OCI-M2 (cell line): ENCODE results near the gene PRR35.

ENCODE experiments used
- DNase-seq: peaks from one replicate; lab custom pipeline; 2025; ENCODE audit not compliant: unreplicated experiment; lab: John Stamatoyannopoulos, UW

Gene PRR35

DNA sequence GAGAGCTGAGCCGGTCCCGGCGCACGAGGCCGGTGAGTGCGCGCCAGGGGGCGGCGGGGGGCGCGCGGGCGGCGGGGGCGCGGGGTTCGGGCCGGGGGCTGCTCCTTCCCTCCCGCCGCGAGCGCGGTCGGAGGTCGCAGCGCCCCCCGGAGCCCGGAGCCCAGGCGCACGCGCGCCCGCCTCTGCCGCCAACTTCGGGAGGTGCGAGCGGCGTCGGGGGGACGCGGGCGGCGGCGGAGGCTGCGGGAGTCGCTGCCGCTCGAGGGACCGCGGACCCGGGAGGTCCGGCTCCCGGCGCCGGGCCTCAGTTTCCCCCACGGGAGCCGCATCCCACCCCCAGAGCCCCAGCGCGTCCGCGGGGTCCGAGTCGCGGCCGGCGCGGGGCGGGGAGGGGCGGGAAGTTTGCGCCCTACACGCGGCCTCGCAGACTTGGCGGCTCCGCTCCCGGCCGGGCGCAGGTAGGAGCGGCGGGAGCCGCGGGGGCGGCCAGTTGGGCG, at the start of gene PRR35:
TSS of gene PRR35 (plus strand) at position 191 of the 497 bp plus-strand sequence. CDS start 2,901 bp downstream, outside the sequence.
- DNase-seq, result no peak

GRCh38 chr16:512802-513201, 47.4 kb upstream of the PRR35 start:
- no peak for DNase-seq

GRCh38 chr16:513950-514349, 46.2 kb upstream of the PRR35 start:
- no peak for DNase-seq

DNA sequence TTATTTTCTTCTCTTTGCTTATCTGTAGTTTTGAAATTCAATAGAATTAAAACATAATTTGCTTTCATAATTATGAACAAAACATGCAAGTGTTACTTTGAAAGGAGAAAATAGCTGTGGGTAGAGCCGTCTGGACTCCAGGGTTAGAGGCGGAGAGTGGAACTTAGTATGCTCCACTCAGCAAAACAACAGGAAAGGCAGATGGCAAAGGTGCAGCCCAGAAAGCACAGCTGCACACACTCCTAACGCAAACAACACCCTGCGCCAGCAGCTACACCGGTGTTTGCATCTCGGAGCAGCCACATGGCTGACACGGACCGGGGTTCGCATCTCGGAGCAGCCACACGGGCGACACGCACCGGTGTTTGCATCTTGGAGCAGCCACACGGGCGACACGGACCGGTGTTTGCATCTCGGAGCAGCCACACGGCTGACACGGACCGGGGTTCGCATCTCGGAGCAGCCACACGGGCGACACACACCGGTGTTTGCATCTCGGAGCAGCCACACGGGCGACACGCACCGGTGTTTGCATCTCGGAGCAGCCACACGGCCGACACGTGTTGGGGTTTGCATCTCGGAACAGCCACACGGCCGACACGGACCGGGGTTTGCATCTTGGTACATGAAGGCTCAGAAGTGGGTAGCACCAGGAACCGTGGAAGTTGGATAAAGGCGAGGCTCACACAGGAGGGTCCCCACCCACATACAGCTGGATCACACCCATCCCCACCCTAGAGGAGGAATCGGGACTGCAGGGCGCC, 44.8 kb upstream of the PRR35 start:
- no peak for DNase-seq

DNA sequence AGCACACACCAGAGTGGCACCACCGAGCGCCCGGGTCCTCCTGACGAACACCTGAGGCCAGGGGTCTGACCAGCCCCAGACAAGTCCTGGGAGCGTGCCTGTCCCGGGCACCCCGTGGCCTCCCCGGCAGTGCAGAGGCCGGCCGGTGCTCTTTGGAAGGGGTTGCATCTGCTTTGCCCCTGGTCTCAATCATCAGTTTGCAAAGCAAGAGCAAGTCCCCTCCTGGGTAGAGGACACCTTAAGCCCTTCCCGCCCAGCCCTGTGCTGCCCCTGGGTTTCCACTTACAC, 44.3 kb upstream of the PRR35 start:
- no peak for DNase-seq

- DNase-seq, result no peak
These were observed 43.9 kb upstream of the PRR35 start for GRCh38 chr16:516301-516700.

DNA sequence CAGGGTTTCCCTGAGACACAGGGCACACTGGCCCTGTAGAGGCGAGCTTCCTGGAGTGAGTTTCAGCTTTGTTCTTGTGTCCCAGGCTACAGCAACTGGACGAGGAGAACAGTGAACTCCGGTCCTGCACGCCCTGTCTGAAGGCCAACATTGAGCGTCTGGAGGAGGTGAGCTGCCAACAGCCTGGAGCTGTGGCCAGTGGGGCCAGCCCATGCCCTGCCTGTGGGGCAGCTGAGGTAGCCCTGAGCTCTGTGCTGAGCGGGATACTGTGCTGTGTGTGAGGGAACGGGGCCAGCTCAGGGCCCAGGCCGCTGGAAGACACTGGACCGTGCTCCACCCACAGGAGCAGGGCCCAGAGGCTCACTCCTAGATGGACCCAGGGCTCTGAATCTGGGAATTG, 41.3 kb upstream of the PRR35 start:
- no peak for DNase-seq

DNA sequence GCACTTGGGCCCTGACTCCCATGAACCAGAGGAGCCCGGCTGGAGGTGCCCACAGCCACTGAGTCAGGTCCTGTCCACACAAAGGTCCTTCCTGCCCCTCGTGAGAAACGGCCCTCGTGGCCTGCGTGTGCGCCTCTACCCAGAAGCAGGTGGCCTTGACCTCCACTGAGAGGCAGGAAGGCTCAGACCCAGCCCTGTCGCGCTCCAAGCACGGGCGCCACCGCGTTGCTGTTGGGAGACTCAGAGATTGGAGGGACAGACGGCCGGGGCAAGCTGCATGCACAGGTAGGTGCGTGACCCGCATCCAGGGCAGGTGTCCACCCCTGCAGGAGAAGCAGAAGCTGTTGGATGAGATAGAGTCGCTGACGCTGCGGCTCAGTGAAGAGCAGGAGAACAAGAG, 40.8 kb upstream of the PRR35 start:
- DNase-seq, result no peak

GRCh38 chr16:519841-520687, 40.1 kb upstream of the PRR35 start:
- DNase-seq, result no peak

GRCh38 chr16:520847-521246, 39.3 kb upstream of the PRR35 start:
- no peak for DNase-seq

- DNase-seq, result no peak
These were observed 38.6 kb upstream of the PRR35 start for GRCh38 chr16:521381-522210.

DNA sequence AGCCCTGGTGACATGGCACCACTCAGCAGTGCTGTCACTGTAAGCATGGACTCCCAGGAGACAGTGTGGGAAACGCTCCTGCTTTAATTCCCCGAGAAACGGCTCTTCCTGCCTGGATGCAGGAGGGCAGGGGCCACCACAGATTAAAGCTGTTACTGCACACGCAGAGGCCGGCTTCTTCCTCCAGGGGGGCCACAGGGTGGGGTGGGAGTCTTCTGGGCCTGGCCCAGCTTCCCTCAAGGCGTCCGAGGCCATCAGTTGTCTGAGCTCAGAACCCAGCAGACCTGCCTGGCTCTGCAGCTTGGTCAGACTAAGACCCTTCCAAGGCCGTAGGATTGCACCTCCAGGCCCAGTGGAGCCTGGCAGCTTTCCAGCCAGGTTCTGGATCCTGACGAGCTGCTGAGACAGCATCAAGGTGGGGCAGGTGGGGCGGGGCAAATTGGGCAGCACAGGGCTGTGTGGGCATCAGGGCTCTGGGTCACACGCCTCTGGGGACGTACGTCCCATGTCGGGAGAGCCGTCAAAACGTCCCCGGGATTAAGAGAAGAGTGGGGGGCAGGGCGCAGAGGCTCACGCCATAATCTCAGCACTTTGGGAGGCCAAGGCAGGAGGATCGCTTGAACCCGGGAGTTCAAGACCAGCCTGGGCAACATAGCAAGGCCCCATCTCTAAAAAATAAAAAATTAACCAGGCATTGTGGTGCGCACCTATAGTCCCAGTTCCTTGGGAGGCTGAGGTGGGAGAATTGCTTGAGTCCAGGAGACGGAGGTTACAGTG, 37.7 kb upstream of the PRR35 start:
- DNase-seq, result no peak

DNA sequence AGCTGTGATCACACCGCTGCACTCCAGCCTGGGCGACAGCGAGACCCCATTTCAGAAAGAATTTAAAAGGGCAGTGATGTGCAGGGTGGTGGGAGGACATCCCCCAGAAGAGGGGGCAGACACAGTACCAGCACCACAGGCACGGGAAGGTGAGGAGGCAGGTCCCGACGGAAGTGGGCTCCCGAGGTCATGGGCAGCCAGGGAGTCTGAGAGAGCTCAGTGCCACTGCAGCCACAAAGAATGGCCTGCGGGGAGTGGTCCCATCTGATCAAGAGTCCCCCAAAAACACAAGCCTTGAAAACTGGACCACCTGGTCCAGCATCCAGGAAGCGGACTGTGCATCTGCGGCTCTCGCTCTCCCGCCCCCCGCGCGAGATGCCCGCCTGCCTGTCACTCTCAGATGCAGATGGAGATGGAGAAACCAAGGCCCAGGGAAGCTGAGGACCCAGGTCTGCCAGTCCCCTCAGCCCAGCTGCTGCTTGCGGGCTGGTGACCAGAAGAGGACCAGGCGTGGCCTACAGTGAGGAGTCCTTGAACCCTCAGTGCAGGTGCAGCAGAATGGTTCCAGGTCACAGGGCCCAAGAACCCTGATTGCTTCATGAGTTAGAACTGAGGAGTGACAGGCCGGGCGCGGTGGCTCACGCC, 37.0 kb upstream of the PRR35 start:
- DNase-seq, result no peak

- DNase-seq, result no peak
These were observed 35.7 kb upstream of the PRR35 start for GRCh38 chr16:524274-525040.

GRCh38 chr16:525123-525519, 35.1 kb upstream of the PRR35 start:
- DNase-seq, result no peak

GRCh38 chr16:525520-526180, 34.5 kb upstream of the PRR35 start:
- DNase-seq, result no peak

DNA sequence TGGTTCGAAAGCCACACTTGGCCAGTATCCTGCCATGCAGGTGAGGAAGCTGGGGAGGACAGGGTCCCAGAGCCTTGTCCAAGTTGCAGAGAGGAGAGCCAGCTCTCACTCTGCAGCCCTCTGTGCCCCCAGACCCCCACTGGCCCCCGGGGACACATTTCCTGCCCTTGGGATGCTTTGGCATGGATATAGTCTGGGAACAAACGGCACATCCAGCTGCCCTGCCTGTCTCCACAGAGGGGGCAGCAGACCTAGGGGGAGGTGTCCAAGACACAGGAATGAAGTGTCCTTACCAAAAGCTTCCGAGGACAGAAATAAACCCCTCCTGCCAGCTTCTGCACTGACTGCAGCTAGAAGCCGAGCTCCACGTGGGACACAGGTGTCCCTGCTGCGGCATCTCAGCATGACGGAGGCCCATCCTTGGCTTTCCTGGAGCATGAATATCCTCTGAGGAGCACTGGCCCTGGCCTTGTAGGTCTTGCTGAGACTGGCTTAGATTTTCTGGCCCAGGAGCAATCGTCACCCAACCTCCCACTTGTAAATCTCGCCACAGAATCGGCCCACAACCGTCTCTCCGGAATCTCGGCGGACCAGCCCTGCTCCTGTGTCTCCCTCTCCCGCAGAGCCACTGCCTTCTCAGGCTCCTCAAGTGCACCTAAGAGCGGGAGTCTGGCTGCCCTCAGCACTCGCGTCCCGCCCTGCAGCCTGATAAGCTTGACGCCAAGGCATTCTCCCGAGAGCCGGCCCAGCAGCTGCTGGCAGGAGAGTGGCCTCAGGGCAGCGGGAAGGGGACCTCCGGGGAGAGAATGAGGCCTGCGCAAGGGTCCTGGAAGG, 33.8 kb upstream of the PRR35 start:
- DNase-seq, result no peak
